GM19468 (cell line): Measurements from ENCODE around the gene HOXC13.

ENCODE experiments used
- ATAC-seq: cut with Tn5 transposase; IDR thresholded peaks from one replicate; pipeline ENCODE4 v1.9.1; 2021; ENCODE audit warnings: mild to moderate bottlenecking, moderate library complexity, moderate number of reproducible peaks; ENCODE audit not compliant: unreplicated experiment; ENCODE audit errors: extremely low read depth

Gene HOXC13

DNA sequence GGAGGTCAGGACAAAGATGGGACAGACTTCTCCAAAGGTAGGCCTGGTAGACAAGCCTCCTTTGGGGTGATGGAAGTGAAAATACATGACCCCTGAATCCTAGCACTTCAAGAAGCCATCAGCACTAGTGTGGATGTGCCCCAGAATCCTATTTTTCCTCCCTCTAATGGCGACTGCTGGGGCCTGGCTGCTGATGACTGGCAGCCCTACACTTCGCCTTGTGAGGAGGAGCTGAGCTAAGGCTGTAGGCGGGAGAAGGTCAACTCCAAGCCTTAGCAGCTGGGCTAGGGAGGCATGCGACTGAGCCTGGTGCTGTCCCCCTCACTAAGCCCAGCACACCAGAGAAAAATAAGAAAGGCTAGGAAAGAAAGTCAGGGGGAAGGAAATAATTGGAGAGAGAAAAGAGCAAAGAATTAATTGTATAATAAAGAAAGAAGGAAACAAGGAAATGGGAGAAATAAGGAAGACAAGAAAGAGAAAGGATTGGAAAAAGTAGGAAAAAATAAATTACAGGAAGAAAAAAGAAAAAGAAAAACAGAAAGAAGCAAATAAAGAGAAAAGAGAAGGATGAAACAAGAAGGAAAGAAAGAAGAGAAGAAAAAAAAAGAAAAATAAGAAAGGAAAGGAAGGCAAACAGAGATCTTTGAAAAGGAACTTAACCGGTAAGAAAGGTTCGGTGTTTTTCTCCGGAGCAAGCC is 41.6 kb downstream of the HOXC13 start:
- ATAC-seq: no peak

DNA sequence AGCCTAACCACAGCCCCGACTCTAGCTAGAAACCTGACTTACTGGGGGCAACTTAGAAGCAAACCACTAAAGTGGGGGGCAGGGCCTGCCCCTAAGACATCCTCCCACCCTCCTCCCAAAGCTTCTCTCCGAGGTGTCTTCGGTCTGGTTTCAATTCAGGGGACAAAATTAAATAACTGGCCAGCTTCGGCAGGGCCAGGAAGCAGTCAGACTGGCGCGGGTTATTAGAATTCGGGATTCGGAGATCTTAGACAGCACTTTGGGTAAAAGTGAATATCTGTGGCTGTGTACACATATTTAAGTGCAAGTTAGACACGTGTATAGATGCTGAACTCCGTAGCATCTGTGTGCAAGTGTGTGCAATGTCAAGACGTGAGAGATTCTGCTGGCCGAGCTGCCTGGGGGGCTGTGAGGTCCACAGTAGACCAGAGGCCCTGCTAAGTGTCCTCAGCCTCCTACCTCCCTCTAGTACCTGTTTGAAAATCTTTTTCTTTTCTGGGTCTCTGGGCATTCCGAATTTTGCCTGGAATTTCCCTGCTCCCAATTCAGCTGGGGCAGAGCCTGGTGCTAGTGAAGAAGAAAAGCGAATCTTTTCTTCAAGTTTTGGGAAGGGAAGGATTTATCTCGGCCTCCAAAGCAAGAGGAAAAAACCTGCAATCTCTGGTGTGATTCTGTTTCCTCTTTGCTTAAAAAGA is 42.3 kb downstream of the HOXC13 start:
- no peak for ATAC-seq

DNA sequence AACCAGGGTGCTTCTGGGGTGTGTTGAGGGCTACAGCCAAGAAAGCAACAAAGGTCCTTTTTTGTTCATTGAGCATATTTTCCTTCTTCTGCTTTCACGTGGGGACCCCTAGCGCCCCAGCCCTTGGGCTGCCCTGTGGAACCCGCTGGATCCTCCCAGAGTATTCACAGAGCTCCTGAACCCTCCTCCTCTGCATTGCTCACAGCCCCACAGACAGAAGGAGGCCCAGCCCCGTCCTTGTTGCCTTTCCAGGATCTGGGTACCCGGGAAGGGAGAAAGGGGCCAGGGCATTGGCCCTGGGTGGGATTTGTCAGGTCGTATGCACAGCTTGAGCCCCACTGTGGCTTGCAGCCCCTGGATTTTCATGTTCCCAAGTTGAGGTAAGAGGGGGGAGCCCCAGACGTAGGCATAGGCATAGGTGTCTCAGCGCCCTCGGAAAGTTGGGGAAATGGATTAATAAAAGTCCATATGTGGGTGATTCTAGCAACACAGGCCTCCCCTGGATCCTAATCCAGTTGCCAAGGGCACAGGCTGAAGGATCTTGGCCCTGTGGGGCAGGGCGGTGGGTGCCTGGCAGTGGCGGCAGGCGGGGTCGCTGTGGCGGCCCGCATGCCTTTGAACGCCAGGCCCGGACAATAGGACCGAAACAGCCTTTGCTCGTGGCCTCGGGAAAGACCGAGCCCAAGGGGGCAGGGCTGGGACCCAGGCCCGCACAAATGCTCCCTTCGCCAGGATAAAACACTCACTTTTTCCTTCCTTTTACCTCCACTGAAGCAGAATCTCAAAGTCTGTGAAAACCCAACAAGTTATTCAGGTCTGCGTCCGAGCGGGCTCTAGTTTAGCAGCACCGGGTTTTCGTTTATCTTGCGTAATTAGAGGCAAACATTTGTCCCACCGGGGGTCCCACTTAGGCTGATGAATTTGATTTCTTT is 43.3 kb downstream of the HOXC13 start:
- ATAC-seq: no peak

DNA sequence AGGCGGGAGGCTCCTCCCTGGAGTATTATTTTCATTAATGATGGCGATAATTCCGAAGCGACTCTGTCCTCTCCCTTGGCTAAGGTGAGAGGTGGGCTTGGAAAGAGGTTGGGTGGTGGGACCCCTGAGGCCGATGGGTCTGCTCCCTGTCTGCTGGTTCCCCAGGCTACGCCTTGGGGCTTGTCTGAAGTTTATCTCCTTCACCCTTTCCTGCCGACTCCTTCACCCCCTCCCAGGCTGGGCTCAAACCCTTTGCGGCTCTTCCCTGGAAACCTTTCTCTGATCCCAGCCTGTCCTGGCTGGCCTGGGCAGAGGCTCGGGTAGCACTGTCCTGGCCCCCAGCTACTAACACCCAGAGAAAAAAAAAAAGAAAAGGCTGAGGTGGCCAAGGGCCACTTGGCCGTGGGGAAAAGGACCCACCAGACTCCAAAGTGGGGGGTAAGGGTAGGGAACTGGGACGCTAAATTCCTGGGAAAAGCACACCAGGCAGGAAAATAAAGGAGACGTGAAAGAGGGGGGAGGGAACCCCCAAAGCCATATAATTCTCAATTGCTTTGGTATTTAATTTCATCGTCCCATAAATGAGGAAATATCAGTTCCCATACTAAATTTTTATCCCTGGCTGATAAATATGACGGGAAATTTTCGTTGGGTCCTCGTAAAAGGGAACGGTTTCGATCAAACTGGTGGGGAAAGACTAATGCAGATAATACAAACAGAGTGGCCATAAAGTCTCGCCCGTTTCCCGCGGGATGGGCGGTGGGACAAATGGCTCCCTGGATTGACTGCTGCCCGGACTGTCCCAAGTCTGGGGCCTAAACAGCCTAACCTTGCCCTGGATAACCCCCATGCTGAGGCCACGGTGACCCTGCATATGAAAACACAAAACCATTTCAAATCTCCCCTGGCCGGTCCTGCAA is 44.3 kb downstream of the HOXC13 start:
- no peak for ATAC-seq

DNA sequence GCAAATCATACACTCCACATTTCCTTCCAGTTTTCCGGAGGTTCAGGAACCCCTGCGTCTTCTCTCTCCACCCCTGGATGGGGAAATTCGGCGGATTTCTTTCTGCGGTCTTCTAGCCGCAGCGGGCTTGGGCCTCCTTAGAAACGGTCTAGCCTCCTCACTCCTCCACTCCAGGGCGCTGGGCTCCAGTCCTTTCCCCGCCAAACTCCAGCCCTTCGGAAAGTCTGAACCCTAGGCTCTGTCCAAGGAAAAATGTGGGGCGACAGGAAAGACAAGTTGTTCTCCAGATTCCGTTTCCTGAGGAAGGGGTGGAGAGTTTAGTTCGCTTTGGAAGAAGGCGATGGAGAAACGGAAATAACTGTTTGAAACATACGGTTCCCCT is 44.9 kb downstream of the HOXC13 start:
- no peak for ATAC-seq

DNA sequence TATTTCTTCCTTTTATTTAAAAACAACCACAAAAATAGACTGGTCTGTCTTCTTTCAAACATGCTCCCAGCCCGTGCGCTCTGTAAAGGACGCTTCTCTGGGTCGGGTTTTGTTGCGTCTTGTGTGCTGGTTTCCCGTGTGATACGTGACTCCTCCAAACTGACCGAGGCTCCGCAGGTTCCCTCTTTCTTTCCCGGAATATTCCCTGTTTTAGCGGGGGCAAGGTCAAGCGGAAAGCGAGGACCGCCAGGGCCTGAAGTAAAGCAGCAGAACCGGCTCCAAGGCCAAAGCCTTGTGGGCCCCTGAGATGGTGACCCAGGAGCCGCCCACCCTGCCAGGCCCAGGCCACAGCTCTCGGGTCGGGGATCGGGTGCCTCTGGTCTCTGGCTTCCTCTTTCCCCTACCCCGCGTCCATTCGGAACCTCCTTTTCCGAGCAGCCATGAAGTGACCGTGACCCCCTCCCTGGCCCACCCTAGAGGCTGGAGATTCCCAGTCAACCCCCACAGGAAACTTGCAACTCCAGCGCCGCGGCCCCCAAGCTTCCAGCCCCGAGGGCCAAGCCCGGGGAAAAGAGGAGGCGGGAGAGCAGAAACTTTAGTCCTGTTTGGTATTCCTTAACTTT is 45.4 kb downstream of the HOXC13 start:
- no peak for ATAC-seq

DNA sequence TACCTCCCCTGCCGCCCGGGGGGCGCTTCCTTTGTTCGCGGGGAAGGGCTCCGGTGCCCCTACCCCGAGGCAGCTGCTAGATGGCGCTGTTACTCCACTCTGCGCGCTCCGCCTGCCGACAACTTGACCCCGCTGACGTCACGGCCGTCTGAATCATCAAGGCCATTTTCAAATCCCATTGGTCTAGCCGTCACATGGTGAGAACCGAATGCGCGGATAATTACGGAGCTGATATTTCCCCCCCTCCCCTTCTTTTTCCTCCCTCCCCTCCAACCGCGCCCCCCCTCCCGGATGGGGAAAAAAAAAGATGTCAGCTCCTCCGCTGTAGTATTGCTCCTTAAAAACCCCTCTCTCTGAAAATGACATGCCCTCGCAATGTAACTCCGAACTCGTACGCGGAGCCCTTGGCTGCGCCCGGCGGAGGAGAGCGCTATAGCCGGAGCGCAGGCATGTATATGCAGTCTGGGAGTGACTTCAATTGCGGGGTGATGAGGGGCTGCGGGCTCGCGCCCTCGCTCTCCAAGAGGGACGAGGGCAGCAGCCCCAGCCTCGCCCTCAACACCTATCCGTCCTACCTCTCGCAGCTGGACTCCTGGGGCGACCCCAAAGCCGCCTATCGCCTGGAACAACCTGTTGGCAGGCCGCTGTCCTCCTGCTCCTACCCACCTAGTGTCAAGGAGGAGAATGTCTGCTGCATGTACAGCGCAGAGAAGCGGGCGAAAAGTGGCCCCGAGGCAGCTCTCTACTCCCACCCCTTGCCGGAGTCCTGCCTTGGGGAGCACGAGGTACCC is 46.5 kb downstream of the HOXC13 start, which contains the start of gene HOXC10:
Gene HOXC10 (plus strand): TSS at position 246 of the 791 bp plus-strand sequence. CDS start 114 bp downstream, at position 360.
- ATAC-seq: no peak

DNA sequence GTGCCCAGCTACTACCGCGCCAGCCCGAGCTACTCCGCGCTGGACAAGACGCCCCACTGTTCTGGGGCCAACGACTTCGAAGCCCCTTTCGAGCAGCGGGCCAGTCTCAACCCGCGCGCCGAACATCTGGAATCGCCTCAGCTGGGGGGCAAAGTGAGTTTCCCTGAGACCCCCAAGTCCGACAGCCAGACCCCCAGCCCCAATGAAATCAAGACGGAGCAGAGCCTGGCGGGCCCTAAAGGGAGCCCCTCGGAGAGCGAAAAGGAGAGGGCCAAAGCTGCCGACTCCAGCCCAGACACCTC is 47.0 kb downstream of the HOXC13 start:
- ATAC-seq: no peak

DNA sequence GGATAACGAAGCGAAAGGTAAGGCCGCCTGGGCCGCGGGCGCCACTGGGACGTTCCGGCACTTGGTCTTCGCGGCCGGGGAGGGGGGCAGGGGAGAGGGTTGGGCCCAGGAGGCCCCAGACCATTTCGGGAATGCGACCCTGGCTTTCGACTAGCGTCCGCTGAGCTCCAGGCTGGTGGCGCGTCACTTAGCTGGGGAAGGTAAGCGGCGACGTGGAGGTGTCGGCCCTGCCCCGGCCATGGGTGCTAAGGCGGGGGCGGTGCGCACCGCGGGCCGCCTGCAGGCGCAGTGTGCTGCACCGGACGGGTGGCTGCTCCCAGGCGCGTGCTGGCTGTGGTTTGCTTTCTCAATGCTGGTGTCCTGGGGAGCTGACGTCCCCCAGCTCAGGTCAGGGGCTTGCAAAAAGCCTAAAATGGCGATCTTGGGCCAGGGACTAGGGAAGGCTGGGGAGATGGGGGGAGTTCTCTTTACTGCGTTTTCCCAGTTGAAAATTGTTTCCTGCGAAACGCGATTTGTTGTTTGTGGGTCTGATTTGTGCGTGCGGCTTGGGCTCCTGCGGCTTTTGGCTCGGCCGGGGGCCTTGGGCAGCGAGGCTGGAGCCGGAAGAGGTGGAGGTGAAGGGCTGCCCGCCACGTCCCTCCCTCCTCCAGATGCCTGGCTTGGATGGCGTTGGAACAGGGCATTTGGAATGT is 47.5 kb downstream of the HOXC13 start:
- ATAC-seq: no peak

DNA sequence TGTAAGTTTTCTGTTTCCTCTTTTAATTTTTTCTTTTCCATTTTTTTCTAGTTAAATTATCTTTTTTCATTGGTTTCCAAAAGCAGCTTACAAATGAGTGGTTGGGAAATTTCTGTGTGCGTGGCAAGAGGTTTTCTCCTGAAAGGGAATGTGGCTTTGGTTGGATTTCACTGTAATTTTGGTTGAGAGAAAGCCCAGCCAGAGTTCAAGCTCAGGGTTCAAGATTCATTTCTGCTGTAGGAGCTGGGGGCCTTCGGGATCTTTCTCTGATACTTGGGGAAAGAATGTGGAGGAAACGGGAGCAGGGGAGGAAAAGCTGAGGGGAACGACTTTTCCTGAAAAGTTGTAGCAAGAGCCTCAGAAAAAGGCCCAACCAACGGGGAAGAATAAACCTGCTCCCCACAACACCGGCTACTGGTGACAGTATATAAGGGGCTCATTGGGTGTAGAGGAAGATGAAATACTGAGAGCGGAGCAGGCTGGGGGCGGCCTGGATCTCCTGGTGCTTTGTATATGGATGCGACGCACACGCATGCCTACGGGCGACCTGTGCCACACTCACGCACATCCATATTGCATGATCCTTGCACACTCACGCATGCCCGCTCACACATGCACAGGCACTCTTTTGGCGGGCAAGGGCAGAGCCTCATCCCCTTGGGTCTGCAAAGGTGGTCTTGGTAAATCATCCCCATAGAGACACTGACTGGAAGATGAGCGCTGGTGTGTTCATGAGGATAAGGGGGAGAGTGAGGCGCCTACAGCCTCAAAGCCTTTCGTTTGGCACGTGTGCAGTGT is 48.3 kb downstream of the HOXC13 start:
- ATAC-seq: no peak

DNA sequence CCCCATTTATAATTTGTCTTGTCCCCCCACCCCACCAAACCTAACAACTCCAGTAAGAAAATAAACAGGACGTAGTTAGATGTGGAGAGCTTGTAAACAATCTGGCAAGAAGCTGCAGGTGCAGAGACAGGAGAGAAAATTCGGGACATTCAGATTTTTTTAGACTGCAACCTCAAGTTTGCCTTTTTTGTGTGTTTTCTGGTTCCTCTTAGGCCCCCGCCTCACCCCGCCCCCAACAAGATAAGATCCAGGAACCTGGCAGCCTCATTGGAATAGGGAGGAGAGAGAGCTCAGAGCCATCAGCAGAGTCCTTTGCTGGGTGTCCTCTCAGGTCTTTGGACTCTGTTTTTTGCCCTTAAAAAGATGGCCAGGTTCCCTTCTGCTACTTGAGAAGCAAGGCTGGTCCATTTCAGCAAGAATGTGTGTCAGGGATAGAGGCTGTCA is 49.2 kb downstream of the HOXC13 start:
- no peak for ATAC-seq

DNA sequence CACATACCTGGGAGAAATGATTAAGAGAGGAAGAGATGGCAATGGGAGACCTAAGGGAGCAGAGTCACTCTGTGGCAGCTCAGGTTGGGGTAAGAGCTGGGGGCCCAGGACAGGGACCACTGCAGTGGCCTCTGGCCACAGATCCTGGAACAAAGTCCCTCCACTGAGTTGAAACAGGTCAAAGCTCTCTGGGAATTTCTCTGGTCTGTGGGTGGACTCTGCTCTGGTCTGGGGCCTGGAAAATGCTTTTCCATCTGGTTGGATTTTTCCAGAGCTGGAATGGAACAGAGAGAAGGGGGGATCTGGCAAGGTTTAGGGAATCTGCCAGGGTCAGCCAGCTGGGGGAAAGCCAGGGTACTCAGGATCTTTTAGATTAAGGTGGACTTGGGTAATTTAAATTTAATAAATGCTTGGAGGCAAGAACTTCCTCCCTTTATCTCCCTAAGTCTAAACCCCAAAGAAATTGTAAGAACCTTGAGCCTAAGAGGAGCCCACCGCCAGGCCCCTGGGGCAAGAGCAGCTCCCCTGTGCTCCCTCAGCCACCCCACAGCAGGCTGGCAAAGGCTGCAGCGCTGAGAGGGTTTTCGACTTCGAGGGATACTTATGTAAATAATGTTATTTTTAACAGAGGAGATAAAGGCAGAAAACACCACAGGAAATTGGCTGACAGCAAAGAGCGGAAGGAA is 50.1 kb downstream of the HOXC13 start:
- ATAC-seq: no peak

DNA sequence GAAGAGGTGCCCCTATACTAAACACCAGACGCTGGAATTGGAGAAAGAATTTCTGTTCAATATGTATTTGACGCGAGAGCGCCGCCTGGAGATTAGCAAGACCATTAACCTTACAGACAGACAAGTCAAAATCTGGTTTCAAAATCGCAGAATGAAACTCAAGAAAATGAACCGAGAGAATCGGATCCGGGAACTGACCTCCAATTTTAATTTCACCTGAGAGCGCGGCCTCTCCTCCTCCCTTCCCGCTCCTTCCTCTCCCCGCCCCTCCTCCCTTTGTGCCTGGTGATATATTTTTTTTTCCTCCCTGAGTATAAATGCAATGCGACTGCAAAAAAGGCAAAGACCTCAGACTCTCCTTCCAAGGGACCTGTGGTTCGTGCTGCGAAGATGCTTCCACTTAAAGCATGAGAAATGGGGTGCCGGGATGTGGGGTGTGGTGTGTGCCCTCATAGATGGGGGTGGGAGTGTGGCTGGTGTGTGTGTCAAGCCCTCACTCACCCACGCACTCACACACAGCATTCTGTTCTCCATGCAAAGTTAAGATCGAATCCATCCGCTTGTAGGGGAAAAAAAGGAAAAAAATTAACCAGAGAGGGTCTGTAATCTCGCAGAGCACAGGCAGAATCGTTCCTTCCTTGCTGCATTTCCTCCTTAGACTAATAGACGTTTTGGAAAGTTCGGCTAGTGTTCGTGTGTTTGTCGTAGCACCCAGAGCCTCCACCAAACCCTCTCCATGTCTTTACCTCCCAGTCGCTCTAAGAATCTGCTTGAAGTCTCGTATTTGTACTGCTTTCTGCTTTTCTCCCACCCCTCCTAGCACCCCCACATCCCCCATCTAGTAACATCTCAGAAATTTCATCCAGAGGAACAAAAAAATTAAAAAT is 50.8 kb downstream of the HOXC13 start:
- no peak for ATAC-seq

DNA sequence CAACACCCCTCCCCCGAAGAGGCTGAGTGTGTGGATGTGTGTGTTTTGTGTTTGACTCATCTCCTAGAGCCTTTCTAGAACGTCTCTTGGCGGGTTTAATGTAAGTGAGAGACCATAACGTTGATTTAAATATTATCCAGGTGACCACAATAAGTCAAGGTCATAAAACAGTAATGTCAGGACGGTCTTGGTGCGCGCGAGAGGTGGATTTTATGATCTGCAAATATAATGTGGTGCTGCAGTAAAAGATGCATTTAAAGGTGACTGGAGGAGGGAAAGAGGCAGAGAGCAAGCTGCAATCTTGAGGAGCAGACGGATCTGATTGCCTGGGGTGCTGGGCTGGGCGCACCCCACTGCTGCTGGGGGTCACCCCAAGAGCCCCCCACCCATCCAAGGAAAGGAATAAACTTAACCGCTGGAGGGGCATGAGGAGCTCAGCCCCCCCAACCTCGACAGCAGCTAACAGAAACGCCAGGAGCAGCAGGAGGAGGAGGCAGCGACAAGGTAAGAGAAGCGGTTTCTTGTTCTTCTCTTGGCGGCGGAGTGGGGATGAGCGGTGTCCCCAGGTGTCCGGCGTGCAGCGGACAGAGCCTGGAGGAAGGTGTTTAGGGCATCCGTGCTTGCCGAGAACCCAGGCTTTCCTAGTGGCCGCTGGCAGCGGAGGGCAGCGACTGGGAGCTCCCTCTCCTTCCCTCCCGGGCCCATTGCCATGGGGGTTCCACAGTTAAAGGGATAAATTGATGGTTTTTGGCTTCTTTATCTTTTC is 51.9 kb downstream of the HOXC13 start:
- no peak for ATAC-seq

DNA sequence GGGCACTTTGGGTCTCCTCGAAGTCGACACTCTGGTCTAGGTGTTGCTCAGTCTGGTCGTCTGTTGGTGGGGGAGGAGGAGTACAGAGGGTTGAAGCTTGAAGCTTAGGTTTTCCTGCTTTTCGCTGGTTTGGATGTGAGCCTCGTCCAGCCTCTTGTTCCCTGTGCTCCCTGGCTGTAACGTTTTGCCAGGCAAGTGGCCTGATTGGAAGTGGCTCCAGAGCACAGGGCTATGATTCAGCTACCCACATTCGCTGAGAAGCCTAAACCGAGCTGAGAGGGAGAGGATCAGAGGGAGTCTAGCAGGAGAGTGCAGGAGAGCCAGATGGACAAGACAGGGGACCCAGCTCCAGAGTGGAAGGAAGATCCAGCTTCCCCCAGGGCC is 52.4 kb downstream of the HOXC13 start:
- ATAC-seq: no peak
